H9 (cell line): ENCODE data around the gene PVR. TPM values are rescaled to one million over a fixed set of nuclear protein-coding genes. Genes with fewer than 3 reads are reported as not detected.

Experiments used
- DNase-seq: peaks from one replicate; pipeline ENCODE4 v3.0.0-alpha.2; 2017
- H2AFZ ChIP-seq: one replicate; pipeline ENCODE4 v1.6.1; 2013; ENCODE audit warnings: mild to moderate bottlenecking, low read length, control low read depth, moderate library complexity
- H2AK5ac ChIP-seq: 2 replicates; pipeline ENCODE4 v1.6.1; 2013; ENCODE audit warnings: low read length, control low read depth, mixed read lengths; ENCODE audit not compliant: insufficient read length
- H2BK120ac ChIP-seq: one replicate; pipeline ENCODE4 v1.6.1; 2013; ENCODE audit warnings: low read depth, mild to moderate bottlenecking, low read length, control low read depth, inconsistent platforms; ENCODE audit not compliant: poor library complexity, severe bottlenecking
- H2BK12ac ChIP-seq: 2 replicates; pipeline ENCODE4 v1.6.1; 2013; ENCODE audit warnings: low read length, control low read depth, mixed read lengths, low read depth; ENCODE audit not compliant: insufficient read length
- H2BK15ac ChIP-seq: 2 replicates; pipeline ENCODE4 v1.6.1; 2013; ENCODE audit warnings: low read depth, low read length, control low read depth
- H2BK20ac ChIP-seq: one replicate; pipeline ENCODE4 v1.6.1; 2013; ENCODE audit warnings: low read depth, mild to moderate bottlenecking, low read length, control low read depth, inconsistent platforms; ENCODE audit not compliant: poor library complexity, severe bottlenecking
- H2BK5ac ChIP-seq: 2 replicates; pipeline ENCODE4 v1.6.1; 2013; ENCODE audit warnings: low read length, control low read depth, mixed read lengths; ENCODE audit not compliant: insufficient read length
- H3K14ac ChIP-seq: 2 replicates; pipeline ENCODE4 v1.6.1; 2013; ENCODE audit warnings: low read length, control low read depth; ENCODE audit not compliant: insufficient read depth
- H3K18ac ChIP-seq: 2 replicates; pipeline ENCODE4 v1.6.1; 2013; ENCODE audit warnings: low read depth, mild to moderate bottlenecking, mixed read lengths, low read length, control low read depth; ENCODE audit not compliant: insufficient read length
- H3K23ac ChIP-seq: 2 replicates; pipeline ENCODE4 v1.6.1; 2013; ENCODE audit warnings: low read length, control low read depth, mixed read lengths, low read depth; ENCODE audit not compliant: insufficient read length
- H3K23me2 ChIP-seq: 2 replicates; pipeline ENCODE4 v1.6.1; 2013; ENCODE audit warnings: low read depth, mild to moderate bottlenecking, mixed read lengths, low read length, control low read depth; ENCODE audit not compliant: insufficient read length, poor library complexity, severe bottlenecking
- H3K27ac ChIP-seq: 2 replicates; pipeline ENCODE4 v1.5.1; 2013; ENCODE audit warnings: low read length, control low read depth, mixed read lengths, low read depth; ENCODE audit not compliant: insufficient read length
- H3K27me3 ChIP-seq: 2 replicates; pipeline ENCODE4 v1.6.1; 2013; ENCODE audit warnings: low read length, control low read depth, inconsistent platforms; ENCODE audit not compliant: insufficient read depth
- H3K4ac ChIP-seq: 2 replicates; pipeline ENCODE4 v1.6.1; 2013; ENCODE audit warnings: low read depth, mild to moderate bottlenecking, control low read depth, inconsistent platforms, low read length, moderate library complexity
- H3K4me1 ChIP-seq: 2 replicates; pipeline ENCODE4 v1.6.1; 2013; ENCODE audit warnings: low read length, control low read depth, inconsistent platforms; ENCODE audit not compliant: insufficient read depth
- H3K4me2 ChIP-seq: 2 replicates; pipeline ENCODE4 v1.6.1; 2013; ENCODE audit warnings: low read length, control low read depth, mixed read lengths; ENCODE audit not compliant: insufficient read length, insufficient read depth
- H3K56ac ChIP-seq: 2 replicates; pipeline ENCODE4 v1.6.1; 2013; ENCODE audit warnings: low read depth, mild to moderate bottlenecking, mixed read lengths, low read length, control low read depth; ENCODE audit not compliant: insufficient read length
- H3K79me1 ChIP-seq: 2 replicates; pipeline ENCODE4 v1.6.1; 2013; ENCODE audit warnings: low read depth, mild to moderate bottlenecking, moderate library complexity, low read length, control low read depth, inconsistent platforms; ENCODE audit not compliant: insufficient read depth, poor library complexity, severe bottlenecking
- H3K79me2 ChIP-seq: 2 replicates; pipeline ENCODE4 v1.6.1; 2013; ENCODE audit warnings: low read length, control low read depth, inconsistent platforms; ENCODE audit not compliant: insufficient read depth
- H3K9ac ChIP-seq: 2 replicates; pipeline ENCODE4 v1.6.1; 2013; ENCODE audit warnings: low read length, control low read depth, mixed read lengths; ENCODE audit not compliant: insufficient read length; ENCODE audit errors: extremely low read depth
- H3K9me3 ChIP-seq: one replicate; pipeline ENCODE4 v1.6.1; 2013; ENCODE audit warnings: low read depth, low read length, inconsistent platforms; ENCODE audit not compliant: control insufficient read depth
- H3T11ph ChIP-seq: one replicate; pipeline ENCODE4 v1.6.1; 2013; ENCODE audit warnings: mild to moderate bottlenecking, low read length, control low read depth, inconsistent platforms
- H4K20me1 ChIP-seq: one replicate; pipeline ENCODE4 v1.6.1; 2013; ENCODE audit not compliant: control insufficient read depth, insufficient read length, insufficient read depth
- H4K5ac ChIP-seq: 2 replicates; pipeline ENCODE4 v1.6.1; 2013; ENCODE audit warnings: low read depth, mild to moderate bottlenecking, mixed read lengths, low read length, control low read depth; ENCODE audit not compliant: insufficient read length
- H4K8ac ChIP-seq: replicated peaks from 2 replicates; pipeline ENCODE4 v1.6.1; 2013; ENCODE audit warnings: low read length, control low read depth, mixed read lengths, low read depth; ENCODE audit not compliant: insufficient read length
- H4K91ac ChIP-seq: 2 replicates; pipeline ENCODE4 v1.6.1; 2013; ENCODE audit warnings: low read depth, mild to moderate bottlenecking, moderate library complexity, mixed read lengths, low read length, control low read depth; ENCODE audit not compliant: insufficient read length
- H3K27ac Mint-ChIP-seq, 3 experiments: 2 replicates in 2 of 3; 3 replicates in 1 of 3; pipeline ENCODE4 v1.8.0; 2020 to 2021; ENCODE audit warnings: mixed read lengths in 3 of 3, mild to moderate bottlenecking in 1 of 3, moderate library complexity in 1 of 3
- H3K27me3 Mint-ChIP-seq: 2 replicates; pipeline ENCODE4 v1.8.0; 2021; ENCODE audit warnings: low read depth, mild to moderate bottlenecking, moderate library complexity, mixed read lengths
- H3K36me3 Mint-ChIP-seq, 3 experiments: 2 replicates in 2 of 3; 3 replicates in 1 of 3; pipeline ENCODE4 v1.8.0; 2020 to 2021; ENCODE audit warnings: low read depth in 3 of 3, mixed read lengths in 3 of 3; ENCODE audit not compliant: insufficient read depth in 1 of 3
- H3K4me1 Mint-ChIP-seq, 2 experiments: 2 replicates each; pipeline ENCODE4 v1.8.0; 2020; ENCODE audit warnings: mixed read lengths in 2 of 2
- H3K4me3 Mint-ChIP-seq, 2 experiments: 2 replicates in 1 of 2; 3 replicates in 1 of 2; pipeline ENCODE4 v1.8.0; 2020 to 2021; ENCODE audit warnings: mild to moderate bottlenecking in 2 of 2, mixed read lengths in 2 of 2, moderate library complexity in 1 of 2
- H3K9me3 Mint-ChIP-seq, 2 experiments: 2 replicates in 1 of 2; 3 replicates in 1 of 2; pipeline ENCODE4 v1.8.0; 2020; ENCODE audit warnings: mild to moderate bottlenecking in 2 of 2, mixed read lengths in 2 of 2, moderate library complexity in 1 of 2
- WGBS: extraction: QIAGEN DNeasy Blood & Tissue Kit; methylation state at CpG from one replicate; pipeline ENCODE4 v1.1.7; 2013; ENCODE audit warnings: missing lambda C conversion rate, low lambda C conversion rate, mixed read lengths; ENCODE audit not compliant: insufficient read length; ENCODE audit errors: extremely low coverage; 5-methylcytosine and 5-hydroxymethylcytosine counted together
- total RNA-seq: library from RNA; stranded (reverse); gene quantifications from 2 replicates; pipeline ENCODE4 v1.2.1, GENCODE V29; 2021
- TF ChIP-seq, protein P1 (sequence below): fragments of 200-600 bp; sonication (generic); conservative IDR thresholded peaks from 3 replicates; pipeline ENCODE4 v1.8.0; 2021; ENCODE audit warnings: antibody characterized with exemption, mild to moderate bottlenecking

PVR gene
- total RNA-seq, 1 experiment from 2014 or later: 29.2 TPM

- Histone ChIP-seq H3K27me3 (no peaks in the 10 kb centered on the region), H3K14ac (no peak within 1 kb of the TSS; the same call in 1 of the 2 replicates), H3K79me2 (no peaks in the 10 kb centered on the region), H2AK5ac (no peak within 1 kb of the TSS), H4K20me1 (no peaks in the 10 kb centered on the region), H2BK20ac (no peak within 1 kb of the TSS), H4K8ac (no peak within 1 kb of the TSS), H3K23me2 (no peaks in the 10 kb centered on the region), H3K18ac (no peak within 1 kb of the TSS), H3K4ac (no peak within 1 kb of the TSS), H3K9ac (no peak within 1 kb of the TSS), H4K91ac (no peak within 1 kb of the TSS), H3K9me3 (no peaks in the 10 kb centered on the region), H3K23ac (no peak within 1 kb of the TSS), H2BK5ac (no peak within 1 kb of the TSS), H3K79me1 (no peaks in the 10 kb centered on the region), H3K56ac (no peak within 1 kb of the TSS), H3K4me1 (no peaks in the 10 kb centered on the region), H4K5ac (no peak within 1 kb of the TSS), H2BK15ac (no peak within 1 kb of the TSS), H2BK120ac (no peak within 1 kb of the TSS), H3T11ph (no peak within 1 kb of the TSS), H2AFZ (no peak within 1 kb of the TSS), H2BK12ac (no peak within 1 kb of the TSS), H3K27ac (no peak within 1 kb of the TSS), H3K4me2 (no peak within 1 kb of the TSS)
- no peaks in the 10 kb centered on the region for H3K9me3 Mint-ChIP-seq
- H3K4me1 Mint-ChIP-seq: peaks cover 10% of the 10 kb centered on the region in 2 experiments
- TF ChIP-seq, protein P1, sequence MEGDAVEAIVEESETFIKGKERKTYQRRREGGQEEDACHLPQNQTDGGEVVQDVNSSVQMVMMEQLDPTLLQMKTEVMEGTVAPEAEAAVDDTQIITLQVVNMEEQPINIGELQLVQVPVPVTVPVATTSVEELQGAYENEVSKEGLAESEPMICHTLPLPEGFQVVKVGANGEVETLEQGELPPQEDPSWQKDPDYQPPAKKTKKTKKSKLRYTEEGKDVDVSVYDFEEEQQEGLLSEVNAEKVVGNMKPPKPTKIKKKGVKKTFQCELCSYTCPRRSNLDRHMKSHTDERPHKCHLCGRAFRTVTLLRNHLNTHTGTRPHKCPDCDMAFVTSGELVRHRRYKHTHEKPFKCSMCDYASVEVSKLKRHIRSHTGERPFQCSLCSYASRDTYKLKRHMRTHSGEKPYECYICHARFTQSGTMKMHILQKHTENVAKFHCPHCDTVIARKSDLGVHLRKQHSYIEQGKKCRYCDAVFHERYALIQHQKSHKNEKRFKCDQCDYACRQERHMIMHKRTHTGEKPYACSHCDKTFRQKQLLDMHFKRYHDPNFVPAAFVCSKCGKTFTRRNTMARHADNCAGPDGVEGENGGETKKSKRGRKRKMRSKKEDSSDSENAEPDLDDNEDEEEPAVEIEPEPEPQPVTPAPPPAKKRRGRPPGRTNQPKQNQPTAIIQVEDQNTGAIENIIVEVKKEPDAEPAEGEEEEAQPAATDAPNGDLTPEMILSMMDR: no peak
- WGBS: no CpG with 5 or more reads among the region's 13 CpGs
- H3K36me3 Mint-ChIP-seq: no peaks in the 10 kb centered on the region
- peak within 1 kb of the TSS in 1 of 3 experiments; percentile 27; a peak in 1 of 7 replicates for H3K27ac Mint-ChIP-seq
- peaks cover 9% of the 10 kb centered on the region for H3K27me3 Mint-ChIP-seq
- DNase-seq: no peak
- H3K4me3 Mint-ChIP-seq: no peak within 1 kb of the TSS; a peak in 1 of 5 replicates
These were observed 54.9 kb downstream of the PVR start, which contains the start of gene CEACAM16 for GRCh38 chr19:44698492-44699201. CEACAM16 (plus strand) TSS chr19:44699151; CDS start chr19:44701457, 2,306 bp downstream.
